A673 (cell line): ENCODE measurements around the gene MDM1. TPM values are rescaled to one million over a fixed set of nuclear protein-coding genes. Genes with fewer than 3 reads are reported as not detected.

Source experiments
- BruUV-seq: library from RNA; stranded (reverse); fragments of 400-500 nt; replicated peaks from 2 replicates; lab custom pipeline; 2021; lab: Mats Ljungman, UMichigan
- CTCF ChIA-PET: fragments of 300-600 bp; sonication (Branson Sonifier 250); formaldehyde crosslinking; loops from one replicate; lab custom pipeline; 2022; ENCODE audit warnings: antibody characterized with exemption; lab: Charles Lee
- POLR2A ChIA-PET: fragments of 300-600 bp; sonication (Branson Sonifier 250); formaldehyde crosslinking; loops from one replicate; lab custom pipeline; 2022; ENCODE audit warnings: antibody characterized with exemption; ENCODE audit not compliant: low non-redundant PET; lab: Charles Lee
- DNase-seq: peaks from one replicate; pipeline ENCODE4 v3.0.0-alpha.2; 2015; ENCODE audit warnings: low spot score
- H3K27ac ChIP-seq: fragments of 200-600 bp; sonication (generic); 2 replicates; pipeline ENCODE4 v1.5.1; 2016; ENCODE audit warnings: mixed run types, low read depth, mild to moderate bottlenecking, mixed read lengths, antibody characterized with exemption, low read length; ENCODE audit not compliant: poor library complexity, severe bottlenecking
- H3K27me3 ChIP-seq: fragments of 200-600 bp; sonication (generic); replicated peaks from 2 replicates; pipeline ENCODE4 v1.6.1; 2017; ENCODE audit warnings: mixed run types, low read depth, mild to moderate bottlenecking, mixed read lengths, antibody characterized with exemption, low read length; ENCODE audit not compliant: insufficient read depth, poor library complexity
- H3K36me3 ChIP-seq: fragments of 200-600 bp; sonication (generic); 2 replicates; pipeline ENCODE4 v1.6.1; 2016; ENCODE audit warnings: mixed run types, mild to moderate bottlenecking, mixed read lengths, antibody characterized with exemption, low read length; ENCODE audit not compliant: insufficient read depth, poor library complexity, severe bottlenecking
- H3K4me1 ChIP-seq: fragments of 200-600 bp; sonication (generic); 2 replicates; pipeline ENCODE4 v1.6.1; 2017; ENCODE audit warnings: mixed run types, mild to moderate bottlenecking, mixed read lengths, antibody characterized with exemption, low read length; ENCODE audit not compliant: insufficient read depth, poor library complexity, severe bottlenecking
- H3K4me3 ChIP-seq: fragments of 200-600 bp; sonication (generic); 2 replicates; pipeline ENCODE4 v1.5.1; 2016; ENCODE audit warnings: low read depth, mixed run types, mild to moderate bottlenecking, mixed read lengths, low read length; ENCODE audit not compliant: poor library complexity, severe bottlenecking
- H3K9me3 ChIP-seq: fragments of 200-600 bp; sonication (generic); 2 replicates; pipeline ENCODE4 v1.6.1; 2016; ENCODE audit warnings: mixed run types, low read depth, mild to moderate bottlenecking, mixed read lengths, antibody characterized with exemption, low read length; ENCODE audit not compliant: poor library complexity, severe bottlenecking
- CTCF ChIP-seq: fragments of 300-800, 200-600 bp; sonication (generic); conservative IDR thresholded peaks from 2 replicates; pipeline ENCODE4 v1.5.1; 2017; ENCODE audit warnings: low read depth, mild to moderate bottlenecking, antibody characterized with exemption, low read length, moderate library complexity, mixed read lengths
- EZH2 ChIP-seq: fragments of 200-600 bp; sonication (generic); IDR thresholded peaks from 2 replicates; pipeline ENCODE4 v1.6.1; 2017; ENCODE audit warnings: borderline replicate concordance, low read depth, mild to moderate bottlenecking, mixed read lengths, antibody characterized with exemption, low read length; ENCODE audit not compliant: poor library complexity, severe bottlenecking
- intact Hi-C: fragments of 100-400 bp; cut with micrococcal nuclease; formaldehyde crosslinking; loops from one replicate; pipeline ENCODE4 v1.10.0; 2022; ENCODE audit not compliant: unreplicated experiment
- total RNA-seq: library from RNA; stranded (reverse); gene quantifications from 2 replicates; pipeline ENCODE4 v1.2.3, GENCODE V29; 2021

Gene MDM1
- total RNA-seq, 1 experiment from 2014 or later: 18.6 TPM

GRCh38 chr12:68317047-68317667, 15.0 kb downstream of the MDM1 start:
- H3K27me3 ChIP-seq: no peaks in the 10 kb centered on the region
- intact Hi-C loops: loop anchor here (1.0 to 5.0 kb wide), 3 partner anchors 94 to 960 kb away; no protein-coding TSS in a partner anchor
- H3K4me3 ChIP-seq: no peak overlapping the region
- peak; percentile 61 for DNase-seq
- peaks cover 3% of the 10 kb centered on the region for H3K4me1 ChIP-seq
- peaks cover 7% of the 10 kb centered on the region for H3K36me3 ChIP-seq
- no peak for TF ChIP-seq EZH2
- peak; percentile 70 for TF ChIP-seq CTCF
- H3K9me3 ChIP-seq: no peaks in the 10 kb centered on the region
- H3K27ac ChIP-seq: no peak overlapping the region
- CTCF ChIA-PET: interaction anchor here (1.0 to 1.2 kb wide), 2 partner anchors 95 to 276 kb away, joined by 8 to 16 read pairs; no protein-coding TSS in a partner anchor
- POLR2A ChIA-PET: no interaction called here
- BruUV-seq: no TSS peak

GRCh38 chr12:68310370-68310769, 21.8 kb downstream of the MDM1 start:
- BruUV-seq: no TSS peak
- peaks cover 3% of the 10 kb centered on the region for H3K36me3 ChIP-seq
- POLR2A ChIA-PET: no interaction called here

DNA sequence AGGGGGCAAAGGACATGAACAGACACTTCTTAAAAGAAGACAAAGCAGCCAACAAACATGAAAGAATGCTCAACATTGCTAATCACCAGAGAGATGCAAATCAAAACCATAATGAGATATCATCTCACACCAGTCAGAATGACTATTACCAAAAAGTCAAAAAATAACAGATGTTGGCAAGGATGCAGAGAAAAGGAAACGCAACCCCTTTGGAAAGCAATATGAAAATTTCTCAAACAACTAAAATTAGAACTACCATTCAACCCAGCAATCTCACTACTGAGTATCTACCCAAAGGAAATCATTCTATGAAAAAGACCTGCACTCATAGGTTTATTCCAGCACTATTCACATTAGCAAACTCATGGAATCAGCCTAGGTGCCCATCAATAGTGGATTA, 25.6 kb downstream of the MDM1 start:
- ChIA-PET POLR2A (no interaction called here), CTCF (no interaction called here)
- no peak overlapping the region for H3K27ac ChIP-seq
- no peaks in the 10 kb centered on the region for H3K4me1 ChIP-seq
- no TSS peak for BruUV-seq
- TF ChIP-seq CTCF (no peak), EZH2 (no peak)
- DNase-seq: no peak
- no peaks in the 10 kb centered on the region for H3K36me3 ChIP-seq
- intact Hi-C loops: no loop called here
- no peaks in the 10 kb centered on the region for H3K27me3 ChIP-seq
- H3K9me3 ChIP-seq: no peaks in the 10 kb centered on the region
- H3K4me3 ChIP-seq: no peak overlapping the region

More at GRCh38 chr12:68310370-68310769, 21.8 kb downstream of the MDM1 start:
- H3K4me1 ChIP-seq: peaks cover 3% of the 10 kb centered on the region
- no peak overlapping the region for H3K27ac ChIP-seq
- CTCF ChIA-PET: no interaction called here
- H3K4me3 ChIP-seq: no peak overlapping the region
- H3K27me3 ChIP-seq: no peaks in the 10 kb centered on the region
- H3K9me3 ChIP-seq: no peaks in the 10 kb centered on the region
- intact Hi-C loops: no loop called here
- TF ChIP-seq EZH2 (no peak), CTCF (no peak)
- peak; percentile 45 for DNase-seq
